DND-41 (cell line): ENCODE data around the gene TECRL.

Experiments
- EZH2 ChIP-seq: IDR thresholded peaks from 3 replicates; pipeline ENCODE4 v1.6.1; 2012; ENCODE audit warnings: borderline replicate concordance, low read depth, mild to moderate bottlenecking, moderate library complexity, low read length, inconsistent platforms; ENCODE audit not compliant: severe bottlenecking
- TF ChIP-seq, protein P1 (sequence below): IDR thresholded peaks from 2 replicates; pipeline ENCODE4 v1.5.1; 2012; ENCODE audit warnings: borderline replicate concordance, low read length, moderate library complexity, mild to moderate bottlenecking; ENCODE audit not compliant: poor library complexity, severe bottlenecking; ENCODE audit errors: extremely low read depth

DNA sequence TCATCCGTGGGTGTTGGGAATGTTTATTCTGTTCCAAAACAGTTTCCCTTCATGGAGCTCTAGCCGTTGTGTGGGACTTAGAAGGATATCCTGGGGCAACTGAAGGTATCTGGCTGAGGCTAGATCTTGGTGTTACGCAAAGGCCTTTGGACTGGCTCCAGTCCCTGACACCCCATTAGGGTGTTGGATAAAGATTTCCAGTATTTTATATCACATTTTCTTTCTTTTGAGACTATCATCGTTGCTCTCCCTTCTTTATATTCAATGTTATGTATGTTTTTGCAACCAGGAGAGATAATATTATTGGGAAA lies 103.0 kb downstream of the TECRL start:
- TF ChIP-seq, protein P1, sequence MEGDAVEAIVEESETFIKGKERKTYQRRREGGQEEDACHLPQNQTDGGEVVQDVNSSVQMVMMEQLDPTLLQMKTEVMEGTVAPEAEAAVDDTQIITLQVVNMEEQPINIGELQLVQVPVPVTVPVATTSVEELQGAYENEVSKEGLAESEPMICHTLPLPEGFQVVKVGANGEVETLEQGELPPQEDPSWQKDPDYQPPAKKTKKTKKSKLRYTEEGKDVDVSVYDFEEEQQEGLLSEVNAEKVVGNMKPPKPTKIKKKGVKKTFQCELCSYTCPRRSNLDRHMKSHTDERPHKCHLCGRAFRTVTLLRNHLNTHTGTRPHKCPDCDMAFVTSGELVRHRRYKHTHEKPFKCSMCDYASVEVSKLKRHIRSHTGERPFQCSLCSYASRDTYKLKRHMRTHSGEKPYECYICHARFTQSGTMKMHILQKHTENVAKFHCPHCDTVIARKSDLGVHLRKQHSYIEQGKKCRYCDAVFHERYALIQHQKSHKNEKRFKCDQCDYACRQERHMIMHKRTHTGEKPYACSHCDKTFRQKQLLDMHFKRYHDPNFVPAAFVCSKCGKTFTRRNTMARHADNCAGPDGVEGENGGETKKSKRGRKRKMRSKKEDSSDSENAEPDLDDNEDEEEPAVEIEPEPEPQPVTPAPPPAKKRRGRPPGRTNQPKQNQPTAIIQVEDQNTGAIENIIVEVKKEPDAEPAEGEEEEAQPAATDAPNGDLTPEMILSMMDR = no peak
- no peak for TF ChIP-seq EZH2
